ENCODE data around the gene DNAAF8.

The DNAAF8 gene

GRCh38 chr16:4785758-4786433 lies 51.6 kb downstream of the DNAAF8 start:
- no peak for DNase-seq

DNA sequence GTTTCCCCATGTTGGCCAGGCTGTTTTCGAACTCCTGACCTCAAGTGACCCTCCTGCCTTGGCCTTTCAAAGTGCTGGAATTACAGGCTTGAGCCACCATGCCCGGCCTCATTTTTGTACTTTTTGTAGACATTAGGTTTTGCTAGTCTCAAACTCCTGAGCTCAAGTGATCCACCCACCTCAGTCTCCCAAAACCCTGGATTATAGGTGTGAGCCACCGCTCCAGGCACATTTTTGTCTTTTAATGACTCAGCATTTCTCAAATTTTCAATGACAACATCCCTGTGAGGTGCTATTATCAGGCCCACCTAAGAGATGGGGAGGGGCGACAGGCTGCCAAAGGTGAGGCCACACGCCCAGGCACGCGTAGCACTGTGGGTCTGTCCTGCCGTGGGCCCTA lies 52.7 kb downstream of the DNAAF8 start:
- DNase-seq, result no peak

GRCh38 chr16:4787627-4788482 lies 53.5 kb downstream of the DNAAF8 start, which contains the start of gene SEPTIN12:
Gene SEPTIN12, minus strand, starts transcription at chr16:4788345. Its CDS starts 700 bp downstream, at chr16:4787645.
- no peak for DNase-seq

DNA sequence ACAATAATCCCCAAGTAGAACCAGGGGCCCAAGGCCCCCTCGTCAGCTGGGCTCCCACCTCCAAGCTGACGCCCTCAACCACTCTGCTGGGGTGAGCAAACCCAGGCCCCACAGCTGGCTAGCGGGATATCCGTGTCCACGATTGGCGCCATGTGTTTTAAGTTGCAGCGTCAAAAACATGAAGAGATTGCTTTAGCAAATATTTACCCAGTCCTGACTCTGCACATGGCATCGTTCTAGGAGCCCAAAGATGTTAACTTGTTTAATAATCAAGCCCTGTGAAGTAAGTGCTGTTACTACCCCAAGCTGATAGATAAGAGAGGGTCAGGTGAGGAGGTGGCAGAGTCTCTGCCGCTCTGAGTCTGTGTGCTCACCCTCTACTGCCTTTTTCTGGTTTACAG lies 54.2 kb downstream of the DNAAF8 start:
- no peak for DNase-seq

DNA sequence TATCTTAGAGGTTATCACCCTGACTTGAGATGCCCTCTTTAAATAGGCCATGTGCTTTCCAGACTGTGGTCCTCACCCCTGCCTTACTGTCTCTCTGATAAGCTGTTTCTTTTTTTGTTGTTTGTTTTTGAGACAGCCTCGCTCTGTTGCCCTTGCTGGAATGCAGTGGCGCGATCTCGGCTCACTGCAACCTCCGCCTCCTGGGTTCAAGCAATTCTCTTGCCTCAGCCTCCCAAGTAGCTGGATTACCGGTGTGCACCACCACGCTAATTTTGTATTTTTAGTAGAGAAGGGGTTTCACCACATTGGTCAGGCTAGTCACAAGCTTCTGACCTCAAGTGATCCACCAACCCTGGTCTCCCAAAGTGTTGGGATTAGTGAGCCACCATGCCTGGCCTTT lies 54.6 kb downstream of the DNAAF8 start:
- DNase-seq, result no peak

GRCh38 chr16:4790261-4790660 lies 55.9 kb downstream of the DNAAF8 start:
- no peak for DNase-seq

- no peak for DNase-seq
Observed at GRCh38 chr16:4790871-4791270, 56.5 kb downstream of the DNAAF8 start.

DNA sequence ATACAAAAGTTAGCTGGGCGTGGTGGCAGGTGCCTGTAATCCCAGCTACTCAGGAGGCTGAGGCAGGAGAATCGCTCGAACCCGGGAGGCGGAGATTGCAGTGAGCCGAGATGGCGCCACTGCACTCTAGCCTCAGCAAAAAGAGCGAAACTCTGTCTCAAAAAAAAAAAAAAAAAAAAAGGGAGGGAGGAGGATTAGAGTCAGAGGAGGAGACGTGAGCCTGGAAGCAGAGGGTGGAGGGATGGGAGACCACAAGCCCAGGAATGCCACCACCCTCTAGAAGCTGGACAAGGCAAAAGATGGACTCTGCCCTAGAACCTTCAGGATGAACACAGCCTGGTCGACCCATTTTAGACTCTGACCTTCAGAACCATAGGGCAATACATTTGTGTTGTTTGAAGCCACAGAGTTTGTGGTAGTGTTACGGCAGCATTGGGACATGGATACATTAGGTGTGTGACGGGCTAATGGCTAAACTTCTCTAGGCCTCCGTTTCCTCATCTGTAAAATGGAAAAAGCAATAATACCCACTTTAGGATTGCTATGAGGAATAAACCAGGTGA lies 58.7 kb downstream of the DNAAF8 start:
- DNase-seq, result no peak

GRCh38 chr16:4795181-4795827 lies 61.0 kb downstream of the DNAAF8 start, which contains the start of gene SMIM22:
Gene SMIM22, plus strand, starts transcription at chr16:4795369. Its CDS starts 366 bp downstream, at chr16:4795735.
- peak; percentile 85 for DNase-seq

DNA sequence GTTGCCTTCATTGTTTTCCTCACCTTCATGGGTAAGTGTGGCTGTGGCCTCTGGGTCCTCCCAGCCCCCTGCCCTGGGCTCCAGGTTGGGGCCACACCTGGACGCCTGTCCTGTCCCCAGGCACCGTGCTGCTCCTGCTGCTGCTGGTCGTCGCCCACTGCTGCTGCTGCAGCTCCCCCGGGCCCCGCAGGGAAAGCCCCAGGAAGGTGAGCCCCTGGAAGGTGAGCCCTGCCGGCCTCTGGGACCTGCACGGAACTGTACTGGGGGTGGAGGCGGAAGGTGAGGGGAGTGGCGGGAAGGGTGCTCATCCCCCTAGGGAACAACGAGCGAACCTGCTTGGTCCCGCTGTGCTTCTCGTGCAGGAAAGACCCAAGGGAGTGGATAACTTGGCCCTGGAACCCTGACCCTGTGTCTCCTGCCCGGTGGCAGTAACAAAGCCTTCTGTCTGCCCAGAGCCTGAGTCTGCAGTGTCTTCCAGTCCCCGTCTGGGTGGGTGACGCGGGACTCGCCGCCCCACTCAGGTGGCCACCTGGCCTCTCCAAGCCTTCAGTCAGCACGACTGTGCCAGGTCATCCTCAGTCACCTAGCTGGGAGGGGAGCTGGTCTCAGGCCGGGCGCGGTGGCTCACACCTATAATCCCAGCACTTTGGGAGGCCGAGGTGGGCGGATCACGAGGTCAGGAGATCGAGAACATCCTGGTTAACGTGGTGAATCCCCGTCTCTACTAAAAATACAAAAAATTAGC lies 61.7 kb downstream of the DNAAF8 start:
- DNase-seq, result no peak

DNA sequence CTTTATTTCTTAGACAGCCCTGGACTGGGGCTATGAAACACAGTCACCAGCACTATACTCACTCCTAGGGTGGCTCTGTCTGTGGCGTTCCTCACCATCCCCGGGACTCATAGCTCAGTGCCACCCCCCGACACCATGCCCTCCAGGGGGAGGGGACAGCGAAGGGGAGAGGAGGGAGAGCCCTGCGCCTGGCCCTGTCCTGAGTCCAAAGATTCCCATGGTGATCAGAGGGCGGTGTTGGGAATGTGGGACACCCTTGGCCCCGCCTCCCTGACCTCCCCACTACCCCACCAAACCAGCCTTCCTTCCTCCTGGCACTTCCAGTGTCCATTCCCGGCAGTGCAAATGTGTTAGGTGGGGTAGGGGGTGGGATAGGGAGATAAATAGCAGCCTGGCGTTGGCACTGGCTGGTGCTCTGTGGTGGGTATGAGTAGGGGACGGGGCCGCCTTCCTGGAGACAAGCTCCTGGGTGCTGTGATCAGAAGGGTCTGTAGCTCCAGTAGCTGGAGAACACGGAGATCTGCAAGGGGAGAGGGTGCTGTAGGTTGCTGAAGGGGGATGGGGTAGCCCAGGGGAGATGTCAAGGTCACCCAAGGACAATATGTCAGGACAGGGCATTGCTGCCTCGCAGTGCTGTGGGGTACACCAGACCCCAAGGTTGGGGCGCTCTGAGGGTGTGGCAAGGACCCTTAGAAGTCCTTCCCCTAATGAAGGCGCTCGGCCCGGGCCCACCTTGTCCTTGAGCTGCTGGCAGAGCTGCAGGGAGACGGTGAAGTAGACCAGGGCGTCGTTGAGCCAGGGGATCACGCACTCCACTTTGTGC lies 62.9 kb downstream of the DNAAF8 start:
- no peak for DNase-seq

DNA sequence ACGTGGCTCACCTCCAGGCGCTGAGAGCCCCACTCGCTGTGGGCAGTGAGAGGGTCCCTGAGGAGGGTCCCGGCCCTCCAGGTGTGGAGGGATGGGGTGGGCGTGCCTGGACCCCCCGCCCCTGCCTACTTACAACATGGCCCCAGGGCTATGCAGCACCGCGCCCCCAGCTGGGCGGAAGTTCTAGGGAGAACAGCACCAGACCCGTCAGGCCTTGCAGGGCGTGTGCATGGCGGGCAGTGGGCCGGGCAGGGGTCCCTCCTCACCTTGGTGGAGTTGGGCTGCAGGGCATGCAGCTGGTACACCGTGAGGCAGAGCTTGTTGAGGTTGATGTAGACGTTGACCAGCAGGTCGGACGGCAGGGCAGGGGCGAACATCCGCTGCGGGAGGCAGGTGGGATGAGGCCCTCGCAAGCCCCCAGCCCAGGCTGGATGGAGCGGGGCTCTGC lies 63.5 kb downstream of the DNAAF8 start:
- no peak for DNase-seq

DNA sequence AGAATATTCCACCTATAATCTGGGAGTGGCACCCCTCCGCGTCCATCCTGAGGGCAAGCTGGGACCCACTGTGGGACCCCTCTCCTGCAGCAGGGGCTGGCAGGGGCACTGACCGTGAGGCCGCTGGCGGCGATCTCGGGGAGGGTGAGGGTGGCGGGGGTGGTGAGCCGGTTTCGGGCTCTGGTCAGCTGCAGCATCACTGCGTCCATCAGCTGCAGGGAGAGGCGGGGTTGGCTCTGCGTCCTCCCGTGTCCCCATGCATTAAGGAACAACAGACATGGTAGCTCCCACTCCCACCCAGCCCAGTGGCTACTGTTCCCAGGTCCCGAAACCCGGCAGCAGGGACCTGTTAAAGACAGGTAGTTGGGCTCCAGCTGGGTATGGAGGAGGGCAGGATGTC lies 64.1 kb downstream of the DNAAF8 start:
- no peak for DNase-seq

Measured in NCI-H345 (cell line).